ENCODE data around the gene PPP5C. TPM values are rescaled to one million over a fixed set of nuclear protein-coding genes. Genes with fewer than 3 reads are reported as not detected.

The PPP5C gene
- total RNA-seq, 1 experiment from 2014 or later: 85.4 TPM

GRCh38 chr19:46420056-46420455, 73.2 kb downstream of the PPP5C start:
- no peak for TF ChIP-seq EZH2 (IDR thresholded peaks at IDR 0.05; ENCODE audit: low read depth)
- H3K4me1 ChIP-seq (replicated peaks; ENCODE audit: insufficient read depth): peaks cover 12% of the 10 kb centered on the region; the same call in 1 of the 2 replicates
- ChIA-PET CTCF (no interaction called here), POLR2A (ENCODE audit: unreplicated experiment) (no interaction called here)
- no peaks in the 10 kb centered on the region for H3K9me2 ChIP-seq (ENCODE audit: insufficient read depth)
- no TSS peak for BruUV-seq (replicated peaks)
- H3K36me3 ChIP-seq (ENCODE audit: low read depth): no peaks in the 10 kb centered on the region
- peaks cover 6% of the 10 kb centered on the region; the same call in 1 of the 2 replicates for H3F3A ChIP-seq (ENCODE audit: insufficient read depth, low read depth)
- H4K20me1 ChIP-seq (ENCODE audit: insufficient read depth): no peaks in the 10 kb centered on the region
- H3K9me3 ChIP-seq (ENCODE audit: insufficient read depth, low read depth): no peaks in the 10 kb centered on the region
- no peak overlapping the region for H3K4me2 ChIP-seq
- H3K27me3 ChIP-seq (ENCODE audit: insufficient read depth, low read depth): peaks cover 63% of the 10 kb centered on the region
- H3K79me2 ChIP-seq (ENCODE audit: low read depth): no peaks in the 10 kb centered on the region
- DNase-seq: no peak
- H3K4me3 ChIP-seq: no peak overlapping the region
- no peak overlapping the region for H3K27ac ChIP-seq
- intact Hi-C loops (cut with micrococcal nuclease; ENCODE audit: unreplicated experiment): no loop called here
- no peak overlapping the region for H2AFZ ChIP-seq

- no peak overlapping the region for H3K27ac ChIP-seq
- H3F3A ChIP-seq (ENCODE audit: insufficient read depth, low read depth): no peaks in the 10 kb centered on the region
- ChIA-PET CTCF (no interaction called here), POLR2A (ENCODE audit: unreplicated experiment) (no interaction called here)
- H3K36me3 ChIP-seq (ENCODE audit: low read depth): no peaks in the 10 kb centered on the region
- no peaks in the 10 kb centered on the region for H3K9me2 ChIP-seq (ENCODE audit: insufficient read depth)
- no peak for DNase-seq
- peaks cover 67% of the 10 kb centered on the region for H3K27me3 ChIP-seq (ENCODE audit: insufficient read depth, low read depth)
- no peaks in the 10 kb centered on the region for H3K9me3 ChIP-seq (ENCODE audit: insufficient read depth, low read depth)
- H3K4me3 ChIP-seq: no peak overlapping the region
- H4K20me1 ChIP-seq (ENCODE audit: insufficient read depth): no peaks in the 10 kb centered on the region
- H3K79me2 ChIP-seq (ENCODE audit: low read depth): no peaks in the 10 kb centered on the region
- H3K4me2 ChIP-seq: no peak overlapping the region
- no TSS peak for BruUV-seq (replicated peaks)
- TF ChIP-seq CTCF (conservative IDR thresholded peaks at IDR 0.05) (no peak), EZH2 (IDR thresholded peaks at IDR 0.05; ENCODE audit: low read depth) (no peak)
- H2AFZ ChIP-seq: no peak overlapping the region
- no peaks in the 10 kb centered on the region for H3K4me1 ChIP-seq (replicated peaks; ENCODE audit: insufficient read depth)
- intact Hi-C loops (cut with micrococcal nuclease; ENCODE audit: unreplicated experiment): no loop called here
Observed at GRCh38 chr19:46422344-46422743, 75.5 kb downstream of the PPP5C start.

GRCh38 chr19:46423188-46423587, 76.3 kb downstream of the PPP5C start:
- H4K20me1 ChIP-seq (ENCODE audit: insufficient read depth): no peaks in the 10 kb centered on the region
- H3F3A ChIP-seq (ENCODE audit: insufficient read depth, low read depth): no peaks in the 10 kb centered on the region
- H3K4me3 ChIP-seq: no peak overlapping the region
- ChIA-PET CTCF (interaction anchor here (0.6 kb wide), 1 partner anchor 413 kb away, joined by 3 read pairs; no protein-coding TSS in a partner anchor), POLR2A (ENCODE audit: unreplicated experiment) (no interaction called here)
- DNase-seq: no peak
- intact Hi-C loops (cut with micrococcal nuclease; ENCODE audit: unreplicated experiment): no loop called here
- no peak overlapping the region for H3K4me2 ChIP-seq
- TF ChIP-seq EZH2 (IDR thresholded peaks at IDR 0.05; ENCODE audit: low read depth) (no peak), CTCF (conservative IDR thresholded peaks at IDR 0.05) (no peak)
- no peaks in the 10 kb centered on the region for H3K9me2 ChIP-seq (ENCODE audit: insufficient read depth)
- H3K27ac ChIP-seq: no peak overlapping the region
- H3K79me2 ChIP-seq (ENCODE audit: low read depth): no peaks in the 10 kb centered on the region
- H3K27me3 ChIP-seq (ENCODE audit: insufficient read depth, low read depth): peaks cover 75% of the 10 kb centered on the region
- no peaks in the 10 kb centered on the region for H3K4me1 ChIP-seq (replicated peaks; ENCODE audit: insufficient read depth)
- H2AFZ ChIP-seq: no peak overlapping the region
- H3K36me3 ChIP-seq (ENCODE audit: low read depth): no peaks in the 10 kb centered on the region
- H3K9me3 ChIP-seq (ENCODE audit: insufficient read depth, low read depth): no peaks in the 10 kb centered on the region
- no TSS peak for BruUV-seq (replicated peaks)

- no peak for DNase-seq
- no peak overlapping the region for H3K27ac ChIP-seq
- peaks cover 6% of the 10 kb centered on the region for H3F3A ChIP-seq (ENCODE audit: insufficient read depth, low read depth)
Observed at GRCh38 chr19:46426035-46426505, 79.2 kb downstream of the PPP5C start.

More at GRCh38 chr19:46426035-46426505, 79.2 kb downstream of the PPP5C start:
- Histone ChIP-seq H3K27me3 (ENCODE audit: insufficient read depth, low read depth) (peaks cover 97% of the 10 kb centered on the region), H3K36me3 (ENCODE audit: low read depth) (no peaks in the 10 kb centered on the region), H2AFZ (no peak overlapping the region), H3K79me2 (ENCODE audit: low read depth) (no peaks in the 10 kb centered on the region), H3K4me1 (replicated peaks; ENCODE audit: insufficient read depth) (no peaks in the 10 kb centered on the region), H4K20me1 (ENCODE audit: insufficient read depth) (no peaks in the 10 kb centered on the region), H3K9me2 (ENCODE audit: insufficient read depth) (no peaks in the 10 kb centered on the region), H3K4me2 (no peak overlapping the region), H3K4me3 (no peak overlapping the region), H3K9me3 (ENCODE audit: insufficient read depth, low read depth) (no peaks in the 10 kb centered on the region)
- intact Hi-C loops (cut with micrococcal nuclease; ENCODE audit: unreplicated experiment): no loop called here
- ChIA-PET POLR2A (ENCODE audit: unreplicated experiment) (no interaction called here), CTCF (interaction anchor here (0.6 kb wide), 1 partner anchor 16 kb away, joined by 7 read pairs; no protein-coding TSS in a partner anchor)
- TF ChIP-seq CTCF (conservative IDR thresholded peaks at IDR 0.05) (no peak), EZH2 (IDR thresholded peaks at IDR 0.05; ENCODE audit: low read depth) (no peak)
- BruUV-seq (replicated peaks): no TSS peak
